Vagina (tissue), 2 donors: ENCODE measurements around the gene PIP5K1B. TPM values are rescaled to one million over a fixed set of nuclear protein-coding genes. Genes with fewer than 3 reads are reported as not detected.

Experiments
- DNase-seq, 2 donors: peaks; one replicate each; pipeline ENCODE4 v3.0.0-alpha.2; 2017; ENCODE audit errors: extremely low spot score in 2 of 2
- H3K27ac ChIP-seq: fragments of 200-600 bp; sonication (generic); one replicate; pipeline ENCODE4 v1.5.1; 2019
- H3K27me3 ChIP-seq: fragments of 200-600 bp; sonication (generic); one replicate; pipeline ENCODE4 v1.5.1; 2019
- H3K36me3 ChIP-seq, 2 donors: fragments of 200-600 bp; sonication (generic); one replicate each; pipeline ENCODE4 v1.5.1; 2017 to 2019
- H3K4me1 ChIP-seq: fragments of 200-600 bp; sonication (generic); one replicate; pipeline ENCODE4 v1.5.1; 2019
- H3K4me3 ChIP-seq, 2 donors: fragments of 200-600 bp; sonication (generic); 1 replicate in 1 of 2; 2 replicates in 1 of 2; pipeline ENCODE4 v1.5.1; 2016 to 2019
- H3K9me3 ChIP-seq: fragments of 200-600 bp; sonication (generic); one replicate; pipeline ENCODE4 v1.5.1; 2019
- POLR2A ChIP-seq, 2 donors: fragments of 450-650 bp; IDR thresholded peaks; one replicate each; pipeline ENCODE4 v1.6.1; 2017; ENCODE audit warnings: antibody characterized with exemption in 2 of 2, mild to moderate bottlenecking in 2 of 2, moderate library complexity in 2 of 2
- POLR2AphosphoS5 ChIP-seq, 2 donors: sonication (generic); formaldehyde crosslinking; IDR thresholded peaks; one replicate each; pipeline ENCODE4 v1.9.0; 2017; ENCODE audit warnings: antibody characterized with exemption in 2 of 2, mild to moderate bottlenecking in 2 of 2, low read depth in 1 of 2; ENCODE audit not compliant: insufficient read depth in 1 of 2
- intact Hi-C: fragments of 100-400 bp; cut with DNase I; formaldehyde crosslinking; loops from one replicate; pipeline ENCODE4 v1.15.1; 2023
- total RNA-seq: library from RNA; depleted of rRNA; stranded (reverse); fragments of >200 nt; gene quantifications from one replicate; pipeline ENCODE4 v1.2.3, GENCODE V29; 2016
- TF ChIP-seq, protein P1 (sequence below), 3 experiments: fragments of 450-650 bp in 2 of 3; fragments of 200-600 bp in 1 of 3; sonication (generic) in 1 of 3; IDR thresholded peaks; one replicate each; pipeline ENCODE4 v1.5.1; 2017 to 2019; ENCODE audit warnings: antibody characterized with exemption in 3 of 3, mild to moderate bottlenecking in 2 of 3, moderate library complexity in 2 of 3

The PIP5K1B gene
- total RNA-seq, 1 donor from 2014 or later = 2.9 TPM

GRCh38 chr9:68920921-68921320, 215.9 kb downstream of the PIP5K1B start:
- intact Hi-C loops = no loop called here
- TF ChIP-seq POLR2A (IDR thresholded peaks at IDR 0.05) (no peak), POLR2AphosphoS5 (IDR thresholded peaks at IDR 0.05; ENCODE audit: insufficient read depth in 1 of 2, low read depth in 1 of 2) (no peak)
- TF ChIP-seq, protein P1, sequence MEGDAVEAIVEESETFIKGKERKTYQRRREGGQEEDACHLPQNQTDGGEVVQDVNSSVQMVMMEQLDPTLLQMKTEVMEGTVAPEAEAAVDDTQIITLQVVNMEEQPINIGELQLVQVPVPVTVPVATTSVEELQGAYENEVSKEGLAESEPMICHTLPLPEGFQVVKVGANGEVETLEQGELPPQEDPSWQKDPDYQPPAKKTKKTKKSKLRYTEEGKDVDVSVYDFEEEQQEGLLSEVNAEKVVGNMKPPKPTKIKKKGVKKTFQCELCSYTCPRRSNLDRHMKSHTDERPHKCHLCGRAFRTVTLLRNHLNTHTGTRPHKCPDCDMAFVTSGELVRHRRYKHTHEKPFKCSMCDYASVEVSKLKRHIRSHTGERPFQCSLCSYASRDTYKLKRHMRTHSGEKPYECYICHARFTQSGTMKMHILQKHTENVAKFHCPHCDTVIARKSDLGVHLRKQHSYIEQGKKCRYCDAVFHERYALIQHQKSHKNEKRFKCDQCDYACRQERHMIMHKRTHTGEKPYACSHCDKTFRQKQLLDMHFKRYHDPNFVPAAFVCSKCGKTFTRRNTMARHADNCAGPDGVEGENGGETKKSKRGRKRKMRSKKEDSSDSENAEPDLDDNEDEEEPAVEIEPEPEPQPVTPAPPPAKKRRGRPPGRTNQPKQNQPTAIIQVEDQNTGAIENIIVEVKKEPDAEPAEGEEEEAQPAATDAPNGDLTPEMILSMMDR (IDR thresholded peaks at IDR 0.05) = no peak
- no peak overlapping the region for H3K27ac ChIP-seq
- H3K27me3 ChIP-seq = no peaks in the 10 kb centered on the region
- no peaks in the 10 kb centered on the region for H3K36me3 ChIP-seq
- H3K4me3 ChIP-seq = no peak overlapping the region
- no peaks in the 10 kb centered on the region for H3K9me3 ChIP-seq
- H3K4me1 ChIP-seq = no peaks in the 10 kb centered on the region
- DNase-seq = no peak

DNA sequence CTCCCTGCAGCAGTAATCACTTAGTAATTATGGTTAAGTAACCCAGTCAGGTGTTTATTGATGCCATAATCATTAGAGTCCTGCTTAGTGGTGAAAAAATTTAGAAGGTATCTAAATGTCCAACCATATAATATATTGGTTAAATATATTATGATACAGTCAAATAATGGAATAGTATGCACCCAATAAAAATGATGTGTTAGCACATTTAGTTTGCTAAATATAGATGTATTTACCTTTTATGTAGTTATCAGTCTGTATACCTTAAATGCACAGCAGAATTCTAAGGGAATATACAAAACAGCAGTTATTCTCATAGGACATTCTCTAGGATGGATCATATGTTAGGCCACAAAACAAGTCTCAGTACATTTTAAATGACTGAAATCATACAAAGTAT, 218.4 kb downstream of the PIP5K1B start:
- Histone ChIP-seq H3K27me3 (no peaks in the 10 kb centered on the region), H3K27ac (no peak overlapping the region), H3K4me1 (no peaks in the 10 kb centered on the region), H3K4me3 (no peak overlapping the region), H3K9me3 (no peaks in the 10 kb centered on the region), H3K36me3 (no peaks in the 10 kb centered on the region)
- intact Hi-C loops = no loop called here
- TF ChIP-seq, protein P1 (IDR thresholded peaks at IDR 0.05) = no peak
- TF ChIP-seq POLR2AphosphoS5 (IDR thresholded peaks at IDR 0.05; ENCODE audit: insufficient read depth in 1 of 2, low read depth in 1 of 2) (no peak), POLR2A (IDR thresholded peaks at IDR 0.05) (no peak)
- no peak for DNase-seq

GRCh38 chr9:68925175-68925574, 220.1 kb downstream of the PIP5K1B start:
- H3K4me3 ChIP-seq = no peak overlapping the region
- no peaks in the 10 kb centered on the region for H3K4me1 ChIP-seq
- no peaks in the 10 kb centered on the region for H3K36me3 ChIP-seq
- TF ChIP-seq POLR2A (IDR thresholded peaks at IDR 0.05) = no peak
- TF ChIP-seq, protein P1 (IDR thresholded peaks at IDR 0.05) = no peak
- no peak for TF ChIP-seq POLR2AphosphoS5 (IDR thresholded peaks at IDR 0.05; ENCODE audit: insufficient read depth in 1 of 2, low read depth in 1 of 2)
- no peak for DNase-seq
- H3K27me3 ChIP-seq = no peaks in the 10 kb centered on the region
- intact Hi-C loops = no loop called here
- no peaks in the 10 kb centered on the region for H3K9me3 ChIP-seq
- no peak overlapping the region for H3K27ac ChIP-seq

DNA sequence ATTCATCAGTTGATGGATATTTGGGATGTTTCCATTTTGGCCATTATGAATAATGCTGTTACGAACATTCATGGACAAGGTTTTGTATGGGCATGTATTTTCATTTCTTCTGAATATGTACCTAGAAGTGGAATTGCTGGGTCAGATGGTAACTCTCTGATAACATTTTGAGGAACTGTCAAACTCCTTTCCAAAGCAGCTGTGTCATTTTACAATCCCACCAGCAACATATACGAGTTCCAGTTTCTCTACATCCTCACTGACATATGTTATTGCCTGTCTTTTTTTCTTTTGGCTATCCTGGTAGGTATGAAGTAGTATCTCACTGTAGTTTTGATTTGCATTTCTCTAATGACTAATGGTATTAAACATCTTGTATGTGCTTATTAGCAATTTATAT, 222.1 kb downstream of the PIP5K1B start:
- H3K9me3 ChIP-seq = no peaks in the 10 kb centered on the region
- H3K36me3 ChIP-seq = no peaks in the 10 kb centered on the region
- H3K27ac ChIP-seq = no peak overlapping the region
- intact Hi-C loops = no loop called here
- no peaks in the 10 kb centered on the region for H3K27me3 ChIP-seq
- no peaks in the 10 kb centered on the region for H3K4me1 ChIP-seq
- H3K4me3 ChIP-seq = no peak overlapping the region
- no peak for DNase-seq
- TF ChIP-seq, protein P1 (IDR thresholded peaks at IDR 0.05) = no peak
- TF ChIP-seq POLR2A (IDR thresholded peaks at IDR 0.05) = no peak
- no peak for TF ChIP-seq POLR2AphosphoS5 (IDR thresholded peaks at IDR 0.05; ENCODE audit: insufficient read depth in 1 of 2, low read depth in 1 of 2)

DNA sequence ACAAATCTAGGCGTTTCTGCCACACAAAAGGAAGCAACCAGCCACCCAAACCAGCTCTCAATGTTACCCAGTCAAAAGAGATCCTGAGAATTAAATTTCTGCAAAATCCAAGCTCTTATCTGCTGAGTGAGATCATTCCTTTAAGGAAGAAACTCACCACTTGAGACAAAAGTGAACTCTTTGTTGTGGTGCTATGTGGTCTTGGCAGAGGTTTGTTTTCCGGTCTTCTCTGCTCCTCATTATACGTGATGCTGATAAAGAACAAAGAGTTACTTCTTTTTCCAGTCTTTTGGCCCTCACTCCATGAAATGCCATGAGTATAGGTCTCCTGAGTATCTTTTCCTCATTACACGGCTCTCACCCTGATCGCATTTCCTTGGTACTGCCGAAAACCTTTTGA, 226.8 kb downstream of the PIP5K1B start:
- intact Hi-C loops = no loop called here
- TF ChIP-seq, protein P1 (IDR thresholded peaks at IDR 0.05) = no peak
- TF ChIP-seq POLR2AphosphoS5 (IDR thresholded peaks at IDR 0.05; ENCODE audit: insufficient read depth in 1 of 2, low read depth in 1 of 2) (no peak), POLR2A (IDR thresholded peaks at IDR 0.05) (no peak)

More for the DNA sequence above, 226.8 kb downstream of the PIP5K1B start:
- Histone ChIP-seq H3K4me3 (no peak overlapping the region), H3K27me3 (no peaks in the 10 kb centered on the region), H3K36me3 (no peaks in the 10 kb centered on the region), H3K9me3 (no peaks in the 10 kb centered on the region), H3K4me1 (no peaks in the 10 kb centered on the region), H3K27ac (no peak overlapping the region)
- DNase-seq = no peak
